ENCODE results near the gene MDGA2.
"Not testable (repeated sequence)": the region's sequence is repeated elsewhere in the genome, so short reads cannot be mapped to it uniquely, and the experiment has no call there.

The MDGA2 gene

DNA sequence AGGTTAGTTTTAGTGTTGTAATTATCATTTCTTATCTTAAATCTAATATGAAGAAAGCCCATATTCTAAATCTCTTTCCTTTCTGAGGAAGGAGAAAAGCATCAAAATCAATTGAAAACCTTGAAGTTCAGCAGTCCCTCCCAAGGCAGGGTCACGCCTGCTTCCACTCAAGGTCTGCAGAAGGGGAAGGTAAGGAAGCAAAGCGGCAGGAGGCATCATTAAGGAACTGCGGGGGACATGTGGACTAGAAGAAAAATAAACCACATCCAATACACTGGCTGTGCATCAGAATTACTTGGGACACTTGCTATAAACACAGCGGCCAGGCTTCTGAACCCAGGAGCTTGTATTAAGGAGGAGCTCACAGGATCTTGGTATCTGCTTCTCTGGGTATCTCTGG, 759.9 kb downstream of the MDGA2 start:
- not testable (repeated sequence) for H3K4me3 Mint-ChIP-seq; H3K4me1 Mint-ChIP-seq (ENCODE audit: low read depth); H3K27ac Mint-ChIP-seq; H3K9me3 Mint-ChIP-seq (ENCODE audit: low read depth); H3K27me3 Mint-ChIP-seq; H3K36me3 Mint-ChIP-seq

DNA sequence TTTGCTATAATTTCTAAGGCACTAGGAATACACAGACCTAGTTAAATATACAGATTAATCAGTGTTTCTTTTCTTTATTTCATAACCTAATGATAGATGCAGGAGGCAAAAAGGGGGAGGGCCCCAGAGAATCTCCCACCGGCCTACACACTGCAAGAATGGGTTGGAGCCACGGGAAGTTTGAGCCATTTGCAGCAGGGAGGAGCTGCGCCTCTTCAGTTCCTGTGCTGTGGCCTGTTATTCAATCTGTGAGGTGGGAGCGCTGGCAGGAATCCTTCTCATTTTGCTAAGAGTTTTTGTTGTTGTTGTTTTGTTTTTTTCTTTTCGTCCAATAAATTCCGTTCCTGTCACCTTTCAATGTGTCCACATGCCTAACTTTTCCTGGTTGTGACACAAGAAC, 772.6 kb downstream of the MDGA2 start:
- no peak overlapping the region for H3K27ac Mint-ChIP-seq
- no peaks in the 10 kb centered on the region for H3K36me3 Mint-ChIP-seq
- H3K27me3 Mint-ChIP-seq: no peaks in the 10 kb centered on the region
- no peaks in the 10 kb centered on the region for H3K9me3 Mint-ChIP-seq (ENCODE audit: low read depth)
- no peaks in the 10 kb centered on the region for H3K4me1 Mint-ChIP-seq (ENCODE audit: low read depth)
- H3K4me3 Mint-ChIP-seq: no peak overlapping the region

DNA sequence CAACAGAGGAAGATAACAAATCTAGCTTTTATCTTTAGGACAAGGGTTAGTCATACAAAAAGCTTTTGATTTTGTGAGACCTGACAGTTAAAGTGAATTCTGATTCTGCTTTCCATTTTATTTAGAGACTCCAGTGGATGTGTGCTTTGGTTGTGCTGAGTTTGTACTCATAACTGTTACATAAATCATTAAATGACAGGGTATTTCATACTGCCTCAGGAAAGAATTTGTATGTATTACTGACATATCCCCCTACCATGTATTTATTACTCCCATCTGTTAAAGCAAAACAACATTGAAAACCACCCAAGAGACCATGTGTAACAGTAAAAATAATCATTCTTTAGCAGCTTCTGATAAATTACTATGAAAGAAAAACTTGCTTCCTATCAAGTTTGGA, 780.9 kb downstream of the MDGA2 start:
- Mint-ChIP-seq H3K4me1 (ENCODE audit: low read depth) (no peaks in the 10 kb centered on the region), H3K27me3 (no peaks in the 10 kb centered on the region), H3K4me3 (no peak overlapping the region), H3K36me3 (no peaks in the 10 kb centered on the region), H3K9me3 (ENCODE audit: low read depth) (peaks cover 5% of the 10 kb centered on the region), H3K27ac (no peak overlapping the region)

DNA sequence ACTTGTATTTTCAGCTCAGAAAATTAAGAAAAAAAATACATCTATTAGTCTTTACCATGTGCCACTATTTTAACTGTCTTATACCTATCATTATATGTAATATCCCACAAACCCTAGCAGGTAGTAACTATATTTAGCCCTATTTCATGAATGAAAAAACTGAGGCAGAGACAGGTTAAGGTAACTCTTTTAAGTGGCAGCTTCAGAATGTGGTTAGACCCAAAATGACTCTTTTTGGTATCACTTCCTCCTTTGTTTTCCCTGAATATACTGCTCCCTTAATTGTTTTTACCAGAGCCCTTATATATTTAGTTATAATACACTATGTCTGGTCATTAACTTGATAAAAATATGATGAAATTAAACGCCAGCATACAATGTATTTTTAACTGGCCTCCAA, 788.3 kb downstream of the MDGA2 start:
- Mint-ChIP-seq H3K27me3 (no peaks in the 10 kb centered on the region), H3K9me3 (ENCODE audit: low read depth) (peaks cover 8% of the 10 kb centered on the region), H3K36me3 (no peaks in the 10 kb centered on the region), H3K27ac (no peak overlapping the region), H3K4me3 (no peak overlapping the region), H3K4me1 (ENCODE audit: low read depth) (no peaks in the 10 kb centered on the region)

DNA sequence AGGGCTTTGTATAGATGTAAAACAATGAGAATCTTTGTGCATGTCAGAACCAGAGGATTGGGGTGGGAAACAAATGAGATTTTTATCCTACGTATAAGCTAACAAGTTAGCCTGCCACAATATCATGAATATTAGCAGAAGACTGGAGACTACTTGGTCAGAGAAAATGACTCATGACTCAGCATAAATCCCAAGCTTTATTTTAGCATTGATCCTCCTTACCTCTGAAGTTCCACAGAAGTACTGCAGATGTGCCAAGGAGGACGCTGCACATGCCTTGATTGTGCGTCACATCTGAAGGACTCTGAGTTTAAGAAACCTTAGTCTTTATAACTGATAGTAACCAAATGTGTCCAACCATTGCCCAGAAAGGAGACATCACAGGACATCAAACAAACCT, 789.8 kb downstream of the MDGA2 start:
- no peaks in the 10 kb centered on the region for H3K36me3 Mint-ChIP-seq
- no peaks in the 10 kb centered on the region for H3K27me3 Mint-ChIP-seq
- no peak overlapping the region for H3K4me3 Mint-ChIP-seq
- H3K9me3 Mint-ChIP-seq (ENCODE audit: low read depth): peaks cover 12% of the 10 kb centered on the region
- no peak overlapping the region for H3K27ac Mint-ChIP-seq
- no peaks in the 10 kb centered on the region for H3K4me1 Mint-ChIP-seq (ENCODE audit: low read depth)

DNA sequence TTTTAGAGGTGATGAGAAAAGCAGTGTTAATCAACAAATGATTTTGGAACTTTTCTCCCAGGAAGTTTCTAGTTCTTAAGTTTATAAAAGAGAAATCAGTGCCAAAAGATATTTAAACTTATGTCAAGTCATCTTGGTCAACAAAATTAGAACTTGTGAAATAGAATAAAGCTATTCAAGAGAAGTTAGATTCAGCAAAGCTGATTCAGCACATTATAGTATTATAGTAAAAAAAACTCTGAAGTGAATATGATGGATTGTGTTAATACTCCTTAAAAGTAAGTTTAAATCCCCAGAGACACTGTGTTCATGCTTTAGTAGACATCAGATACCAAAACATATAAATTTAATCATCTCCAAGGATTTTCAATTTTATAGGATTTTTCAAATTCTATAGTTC, 813.7 kb downstream of the MDGA2 start:
- Mint-ChIP-seq H3K4me1 (ENCODE audit: low read depth) (no peaks in the 10 kb centered on the region), H3K36me3 (no peaks in the 10 kb centered on the region), H3K27me3 (no peaks in the 10 kb centered on the region), H3K9me3 (ENCODE audit: low read depth) (peaks cover 15% of the 10 kb centered on the region), H3K27ac (no peak overlapping the region), H3K4me3 (no peak overlapping the region)

DNA sequence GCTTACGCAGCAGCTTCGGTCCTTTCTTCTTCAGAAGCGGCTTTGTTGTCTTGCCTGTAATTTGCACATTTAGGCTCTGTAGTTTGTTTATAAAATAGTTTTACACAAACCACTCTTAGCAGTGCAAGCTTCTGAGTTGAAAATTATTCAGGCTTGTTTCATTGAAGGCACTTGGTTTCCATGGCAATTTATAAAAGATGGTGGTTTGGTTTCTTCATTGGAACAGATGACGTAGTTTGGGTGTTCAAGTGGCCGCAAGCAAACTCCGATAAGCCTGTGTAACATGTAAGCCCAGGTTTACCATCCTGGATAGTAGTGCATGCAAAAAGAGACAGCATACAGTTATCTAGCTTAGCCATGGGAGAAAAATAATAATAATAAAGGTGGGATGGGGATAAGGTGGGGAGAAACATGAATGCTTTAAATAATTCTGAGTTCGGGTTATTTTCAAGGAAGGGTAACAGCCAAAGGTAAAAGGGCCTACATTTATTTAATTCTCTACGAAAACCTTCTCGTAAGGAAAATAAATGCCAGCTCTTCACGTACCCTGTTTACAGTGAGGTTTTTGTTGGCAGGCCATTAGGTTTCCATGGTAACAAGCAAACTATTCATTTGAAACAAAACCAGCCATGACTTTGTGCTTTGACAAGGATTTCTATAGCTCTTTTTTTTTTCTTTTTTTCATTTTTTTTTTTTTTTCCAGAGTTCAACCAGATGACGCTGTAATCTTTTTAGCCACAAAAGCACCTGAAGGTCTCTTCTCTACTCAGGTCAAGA, 834.3 kb downstream of the MDGA2 start:
- Mint-ChIP-seq H3K27me3 (no peaks in the 10 kb centered on the region), H3K9me3 (ENCODE audit: low read depth) (no peaks in the 10 kb centered on the region), H3K4me1 (ENCODE audit: low read depth) (no peaks in the 10 kb centered on the region), H3K27ac (no peak overlapping the region), H3K4me3 (no peak overlapping the region), H3K36me3 (no peaks in the 10 kb centered on the region)

DNA sequence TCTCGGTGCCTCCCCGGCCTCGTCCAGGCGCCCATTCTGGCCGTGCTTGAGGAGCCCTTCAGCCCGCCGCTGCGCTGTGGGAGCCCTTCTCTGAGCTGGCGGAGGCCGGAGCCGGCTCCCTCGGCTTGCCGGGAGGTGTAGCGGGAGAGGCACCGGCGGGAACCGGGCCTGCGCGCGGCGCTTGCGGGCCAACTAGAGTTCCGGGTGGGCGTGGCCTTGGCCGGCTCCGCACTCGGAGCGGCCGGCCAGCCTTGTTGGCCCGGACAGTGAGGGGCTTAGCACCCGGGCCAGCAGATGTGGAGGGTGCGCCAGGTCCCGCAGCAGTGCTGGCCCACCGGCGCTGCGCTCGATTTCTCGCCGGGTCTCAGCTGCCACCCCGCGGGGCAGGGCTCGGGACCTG, 855.1 kb downstream of the MDGA2 start:
- peaks cover 10% of the 10 kb centered on the region for H3K9me3 Mint-ChIP-seq (ENCODE audit: low read depth)
- no peaks in the 10 kb centered on the region for H3K36me3 Mint-ChIP-seq
- no peak overlapping the region for H3K27ac Mint-ChIP-seq
- no peak overlapping the region for H3K4me3 Mint-ChIP-seq
- H3K4me1 Mint-ChIP-seq (ENCODE audit: low read depth): no peaks in the 10 kb centered on the region
- no peaks in the 10 kb centered on the region for H3K27me3 Mint-ChIP-seq

DNA sequence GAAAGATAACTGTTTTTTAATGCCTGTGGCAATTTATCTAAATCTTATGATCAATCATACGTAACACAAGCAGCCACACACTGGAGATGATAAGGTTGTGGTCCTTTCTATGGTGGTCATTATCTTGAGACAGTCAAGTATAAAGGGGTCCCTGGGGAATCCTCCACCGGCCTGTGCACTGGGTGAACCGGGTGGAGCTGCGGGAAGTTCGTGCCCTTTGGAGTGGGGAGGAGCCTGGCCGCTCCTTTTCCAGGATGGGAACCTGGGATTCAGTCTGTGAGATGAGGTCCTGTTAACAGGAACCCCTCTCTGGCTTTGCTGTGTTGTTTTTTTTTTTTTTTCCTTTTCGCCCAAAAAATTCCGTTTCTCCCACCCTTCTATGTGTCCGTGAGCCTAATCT, 856.3 kb downstream of the MDGA2 start:
- H3K9me3 Mint-ChIP-seq (ENCODE audit: low read depth): peaks cover 12% of the 10 kb centered on the region
- H3K27ac Mint-ChIP-seq: no peak overlapping the region
- H3K4me1 Mint-ChIP-seq (ENCODE audit: low read depth): no peaks in the 10 kb centered on the region
- H3K36me3 Mint-ChIP-seq: no peaks in the 10 kb centered on the region
- no peak overlapping the region for H3K4me3 Mint-ChIP-seq
- no peaks in the 10 kb centered on the region for H3K27me3 Mint-ChIP-seq

DNA sequence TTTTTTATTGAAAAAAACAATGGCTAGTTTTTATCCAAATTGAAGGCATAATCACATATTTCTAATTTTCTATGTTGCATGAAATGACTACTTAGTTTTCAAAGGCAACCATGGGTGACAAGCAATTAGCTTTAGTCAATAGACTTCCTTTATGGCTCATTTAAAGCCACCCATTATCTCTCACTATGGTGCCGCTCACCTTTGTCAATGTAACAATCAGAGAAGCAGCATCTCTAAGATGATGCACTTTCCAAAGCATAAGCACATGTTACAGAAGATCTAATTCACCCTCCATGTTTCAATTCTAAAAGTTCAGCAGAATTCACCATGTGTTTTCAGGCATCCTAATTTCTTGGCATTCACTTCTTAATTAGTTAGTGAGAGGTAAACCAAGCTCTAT, 857.3 kb downstream of the MDGA2 start:
- no peaks in the 10 kb centered on the region for H3K27me3 Mint-ChIP-seq
- peaks cover 18% of the 10 kb centered on the region for H3K9me3 Mint-ChIP-seq (ENCODE audit: low read depth)
- H3K4me1 Mint-ChIP-seq (ENCODE audit: low read depth): no peaks in the 10 kb centered on the region
- H3K4me3 Mint-ChIP-seq: no peak overlapping the region
- no peak overlapping the region for H3K27ac Mint-ChIP-seq
- H3K36me3 Mint-ChIP-seq: no peaks in the 10 kb centered on the region

DNA sequence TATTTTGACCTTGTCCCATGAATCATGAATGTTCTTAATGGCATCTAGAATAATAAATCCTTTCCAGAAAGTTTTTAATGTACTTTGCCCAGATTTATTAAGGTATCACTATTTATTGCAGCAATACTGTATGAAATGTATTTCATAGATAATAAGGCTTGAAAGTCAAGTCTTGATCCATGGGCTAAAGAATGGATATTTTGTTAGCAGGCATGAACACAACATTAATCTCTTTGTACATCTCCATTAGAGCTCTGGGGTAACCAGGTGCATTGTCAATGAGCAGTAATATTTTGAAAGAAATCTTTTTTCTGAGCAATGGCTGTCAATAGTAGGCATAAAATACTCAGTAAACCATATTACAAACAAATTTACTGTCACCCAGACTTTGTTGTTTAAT, 882.3 kb downstream of the MDGA2 start:
- H3K27ac Mint-ChIP-seq: no peak overlapping the region
- H3K4me1 Mint-ChIP-seq (ENCODE audit: low read depth): no peaks in the 10 kb centered on the region
- H3K27me3 Mint-ChIP-seq: no peaks in the 10 kb centered on the region
- H3K4me3 Mint-ChIP-seq: no peak overlapping the region
- no peaks in the 10 kb centered on the region for H3K36me3 Mint-ChIP-seq
- H3K9me3 Mint-ChIP-seq (ENCODE audit: low read depth): peaks cover 5% of the 10 kb centered on the region

All from activated naive CD8-positive, alpha-beta T cell (primary cell).